Ovary (tissue), 9 donors: ENCODE data around the gene SYNDIG1. TPM values are rescaled to one million over a fixed set of nuclear protein-coding genes. Genes with fewer than 3 reads are reported as not detected.

ENCODE experiments used
- DNase-seq, 5 donors: peaks; one replicate each; pipeline ENCODE4 v3.0.0-alpha.2; 2019 to 2020
- H3K27ac ChIP-seq, 2 donors: fragments of 200-600 bp; one replicate each; pipeline versions ENCODE4 v1.5.1 to v1.8.0; 2019 to 2022
- H3K27me3 ChIP-seq: fragments of 200-600 bp; one replicate; pipeline ENCODE4 v1.8.0; 2022
- H3K36me3 ChIP-seq: fragments of 200-600 bp; sonication (generic); one replicate; pipeline ENCODE4 v1.5.1; 2019
- H3K4me1 ChIP-seq: one replicate; pipeline ENCODE4 v1.8.1; 2013; ENCODE audit warnings: mild to moderate bottlenecking, moderate library complexity; ENCODE audit not compliant: insufficient read depth
- H3K4me3 ChIP-seq: fragments of 200-600 bp; sonication (generic); one replicate; pipeline ENCODE4 v1.5.1; 2017
- H3K9me3 ChIP-seq, 2 donors: fragments of 200-600 bp in 1 of 2; sonication (generic) in 1 of 2; one replicate each; pipeline versions ENCODE4 v1.5.1 to v1.8.1; 2013 to 2019; ENCODE audit warnings: mild to moderate bottlenecking in 1 of 2, moderate library complexity in 1 of 2
- EP300 ChIP-seq: sonication (generic); formaldehyde crosslinking; IDR thresholded peaks from one replicate; pipeline ENCODE4 v1.6.1; 2017; ENCODE audit warnings: antibody characterized with exemption
- POLR2A ChIP-seq: fragments of 450-650 bp; IDR thresholded peaks from one replicate; pipeline ENCODE4 v1.6.1; 2017; ENCODE audit warnings: antibody characterized with exemption, mild to moderate bottlenecking, moderate library complexity
- WGBS, 3 donors: extraction: QIAGEN DNeasy Blood & Tissue Kit in 1 of 3; methylation state at CpG; one replicate each; pipeline versions ENCODE4 v1.1.5 to v1.1.7; 2013 to 2017; 5-methylcytosine and 5-hydroxymethylcytosine counted together
- intact Hi-C, 4 donors: fragments of 100-400 bp; cut with DNase I; formaldehyde crosslinking; loops; one replicate each; pipeline versions ENCODE4 v1.11.0 to v1.15.1; 2022 to 2023
- polyA plus RNA-seq, 2 donors: library from polyadenylated mRNA; stranded (reverse); fragments of 200-250 nt in 1 of 2; fragments of 350-450 nt in 1 of 2; fragmentation: Illumina TruSeq in 1 of 2; extraction: RNeasy Lipid Tissue Mini Kit (QIAGEN cat#74804) in 1 of 2; gene quantifications; one replicate each; pipeline ENCODE4 v1.2.3, GENCODE V29; 2013 to 2014
- total RNA-seq, 7 donors: library from RNA; depleted of rRNA in 2 of 7; stranded (reverse); fragments of >200 nt in 2 of 7; fragmentation: NEBNext Ultra II Directional in 3 of 7; extraction: Animal tissue kit (Norgen Biotek cat#: 25700) in 3 of 7; gene quantifications; one replicate each; pipeline versions ENCODE4 v1.1.0 to v1.2.4, GENCODE V29; 2016 to 2023
- TF ChIP-seq, protein P1 (sequence below), 3 donors: fragments of 450-650 bp in 2 of 3; fragments of 200-600 bp in 1 of 3; IDR thresholded peaks; one replicate each; pipeline versions ENCODE4 v1.5.1 to v1.8.0; 2016 to 2022; ENCODE audit warnings: antibody characterized with exemption in 3 of 3, mild to moderate bottlenecking in 1 of 3
- donor health status: DM: no; HTN: no; CAD: no; lungs with moderate emphysema.
- donor health status: DM: no; HTN: no; CAD: no.
- donor health status: Bipolar disorder and iron deficiency.
- donor health status: DM: yes; HTN: yes; CAD: no.
- donor health status: DM: no; HTN: no; CAD: no.
- donor health status: DM: yes; HTN: yes; CAD: no.

Gene SYNDIG1
- total and polyA plus RNA-seq, 9 donors = 0.10 to 6.8 (median 1.1) TPM; not detected in 1

- no peaks in the 10 kb centered on the region for H3K27me3 ChIP-seq
- TF ChIP-seq EP300 = no peak
- TF ChIP-seq POLR2A = no peak
- TF ChIP-seq, protein P1, sequence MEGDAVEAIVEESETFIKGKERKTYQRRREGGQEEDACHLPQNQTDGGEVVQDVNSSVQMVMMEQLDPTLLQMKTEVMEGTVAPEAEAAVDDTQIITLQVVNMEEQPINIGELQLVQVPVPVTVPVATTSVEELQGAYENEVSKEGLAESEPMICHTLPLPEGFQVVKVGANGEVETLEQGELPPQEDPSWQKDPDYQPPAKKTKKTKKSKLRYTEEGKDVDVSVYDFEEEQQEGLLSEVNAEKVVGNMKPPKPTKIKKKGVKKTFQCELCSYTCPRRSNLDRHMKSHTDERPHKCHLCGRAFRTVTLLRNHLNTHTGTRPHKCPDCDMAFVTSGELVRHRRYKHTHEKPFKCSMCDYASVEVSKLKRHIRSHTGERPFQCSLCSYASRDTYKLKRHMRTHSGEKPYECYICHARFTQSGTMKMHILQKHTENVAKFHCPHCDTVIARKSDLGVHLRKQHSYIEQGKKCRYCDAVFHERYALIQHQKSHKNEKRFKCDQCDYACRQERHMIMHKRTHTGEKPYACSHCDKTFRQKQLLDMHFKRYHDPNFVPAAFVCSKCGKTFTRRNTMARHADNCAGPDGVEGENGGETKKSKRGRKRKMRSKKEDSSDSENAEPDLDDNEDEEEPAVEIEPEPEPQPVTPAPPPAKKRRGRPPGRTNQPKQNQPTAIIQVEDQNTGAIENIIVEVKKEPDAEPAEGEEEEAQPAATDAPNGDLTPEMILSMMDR (IDR thresholded peaks at IDR 0.05) = no peak
- no peaks in the 10 kb centered on the region for H3K4me1 ChIP-seq
- no peak overlapping the region for H3K27ac ChIP-seq
- intact Hi-C loops = loop anchor here in 1 of 4 donors (10.0 kb wide), 1 partner anchor 61 kb away; no protein-coding TSS in a partner anchor
- no peaks in the 10 kb centered on the region for H3K36me3 ChIP-seq
- 87 to 97% (median 96%) methylated on average over 1 of the region's 1 CpG for WGBS, 3 donors
- H3K4me3 ChIP-seq = no peak overlapping the region
- DNase-seq = no peak
- no peaks in the 10 kb centered on the region for H3K9me3 ChIP-seq
Observed at GRCh38 chr20:24485981-24486380, 16.6 kb downstream of the SYNDIG1 start.

DNA sequence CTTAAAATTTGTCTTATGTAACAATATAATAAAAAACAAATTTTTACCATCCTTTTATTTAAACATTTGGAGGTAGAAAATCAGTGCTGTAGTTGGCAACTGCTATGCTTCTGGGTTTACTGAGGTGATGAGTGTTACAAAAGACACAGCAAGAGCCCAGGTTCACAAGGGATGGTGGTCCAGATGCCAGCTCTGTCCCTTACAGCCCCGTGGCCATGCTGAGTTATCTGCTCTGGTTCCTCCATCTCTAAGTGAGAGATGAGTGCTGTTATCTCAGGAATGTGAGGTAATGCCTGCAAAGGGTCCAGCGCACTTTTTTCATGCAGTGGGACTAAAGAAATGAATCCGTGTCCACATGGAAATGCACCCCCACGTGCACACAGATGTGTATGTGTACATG lies 17.8 kb downstream of the SYNDIG1 start:
- 51 to 60% (median 55%) methylated on average over 4 of the region's 4 CpGs for WGBS, 3 donors
- H3K27ac ChIP-seq = no peak overlapping the region
- TF ChIP-seq POLR2A (no peak), EP300 (no peak)
- TF ChIP-seq, protein P1 (IDR thresholded peaks at IDR 0.05) = no peak

DNA sequence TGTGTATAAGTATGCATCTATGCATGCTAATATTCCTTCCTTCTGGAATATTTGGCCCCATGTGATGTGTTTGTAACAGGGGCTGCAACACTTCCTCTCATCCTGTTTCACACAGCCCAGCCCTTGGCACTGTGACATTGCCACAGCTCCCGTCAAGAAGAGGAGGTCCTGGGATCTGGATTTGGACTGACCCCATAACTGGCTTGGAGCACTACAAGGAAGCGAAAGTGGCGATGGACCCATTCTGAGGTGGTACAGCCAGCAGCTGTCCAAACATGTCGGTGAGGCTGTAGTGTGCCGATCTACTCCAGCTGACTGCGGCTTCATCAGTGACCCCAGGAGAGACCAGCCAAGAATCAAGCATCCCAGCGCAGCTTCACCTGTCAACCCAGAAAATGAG lies 18.2 kb downstream of the SYNDIG1 start:
- WGBS, 3 donors = 87 to 92% (median 92%) methylated on average over 7 of the region's 7 CpGs
- DNase-seq = no peak
- Histone ChIP-seq H3K9me3 (no peaks in the 10 kb centered on the region), H3K4me3 (no peak overlapping the region), H3K4me1 (no peaks in the 10 kb centered on the region), H3K27me3 (no peaks in the 10 kb centered on the region), H3K36me3 (no peaks in the 10 kb centered on the region), H3K27ac (no peak overlapping the region)
- TF ChIP-seq EP300 (no peak), POLR2A (no peak)
- TF ChIP-seq, protein P1 (IDR thresholded peaks at IDR 0.05) = no peak
- intact Hi-C loops = loop anchor here in 1 of 4 donors (10.0 kb wide), 1 partner anchor 63 kb away; no protein-coding TSS in a partner anchor

More for the DNA sequence above, 17.8 kb downstream of the SYNDIG1 start:
- DNase-seq = no peak
- H3K36me3 ChIP-seq = no peaks in the 10 kb centered on the region
- no peak overlapping the region for H3K4me3 ChIP-seq
- H3K27me3 ChIP-seq = no peaks in the 10 kb centered on the region
- no peaks in the 10 kb centered on the region for H3K9me3 ChIP-seq
- H3K4me1 ChIP-seq = no peaks in the 10 kb centered on the region
- intact Hi-C loops = loop anchor here in 1 of 4 donors (10.0 kb wide), 1 partner anchor 62 kb away; no protein-coding TSS in a partner anchor

GRCh38 chr20:24488064-24488799 lies 18.8 kb downstream of the SYNDIG1 start:
- 74 to 79% (median 75%) methylated on average over 11 of the region's 11 CpGs for WGBS, 3 donors

More at GRCh38 chr20:24488064-24488799, 18.8 kb downstream of the SYNDIG1 start:
- no peaks in the 10 kb centered on the region for H3K4me1 ChIP-seq
- H3K27me3 ChIP-seq = no peaks in the 10 kb centered on the region
- DNase-seq = no peak
- H3K4me3 ChIP-seq = no peak overlapping the region
- no peaks in the 10 kb centered on the region for H3K36me3 ChIP-seq
- H3K27ac ChIP-seq = no peak overlapping the region
- intact Hi-C loops = loop anchor here in 1 of 4 donors (10.0 kb wide), 1 partner anchor 63 kb away; no protein-coding TSS in a partner anchor
- H3K9me3 ChIP-seq = no peaks in the 10 kb centered on the region
- no peak for TF ChIP-seq POLR2A
- no peak for TF ChIP-seq EP300
- TF ChIP-seq, protein P1 (IDR thresholded peaks at IDR 0.05) = no peak
